Inflammatory macrophage treated with lipopolysaccharide for 4 hours (primary cell): ENCODE measurements around the gene HCFC2.
A peak's percentile ranks its signal among the peaks of the same experiment; 100 is the strongest.

Source experiments
- DNase-seq: peaks from one replicate; pipeline ENCODE4 v3.0.0-alpha.2; 2020

The HCFC2 gene

GRCh38 chr12:104126548-104126947 lies 62.2 kb downstream of the HCFC2 start:
- no peak for DNase-seq

- DNase-seq = no peak
These were observed 66.4 kb downstream of the HCFC2 start for GRCh38 chr12:104130760-104131159.

DNA sequence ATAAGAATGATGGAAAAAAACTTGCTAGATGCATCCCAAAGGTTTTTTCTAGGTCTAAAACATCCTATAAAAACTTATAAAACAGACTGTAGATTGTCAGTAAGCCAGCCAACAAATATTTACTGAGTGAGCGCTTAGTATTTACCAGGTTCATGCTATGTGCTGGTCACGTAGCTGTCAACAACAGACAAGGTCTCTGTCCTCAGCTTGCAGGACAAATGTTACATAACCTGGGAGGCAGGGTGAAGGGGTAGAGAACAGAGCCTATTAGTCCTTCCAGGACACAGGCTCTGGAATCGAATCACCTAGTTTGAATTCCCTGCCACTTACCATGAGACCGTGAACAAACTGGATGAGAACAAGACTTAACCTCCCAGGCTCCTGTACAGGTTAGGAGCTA lies 67.3 kb downstream of the HCFC2 start:
- DNase-seq = no peak

DNA sequence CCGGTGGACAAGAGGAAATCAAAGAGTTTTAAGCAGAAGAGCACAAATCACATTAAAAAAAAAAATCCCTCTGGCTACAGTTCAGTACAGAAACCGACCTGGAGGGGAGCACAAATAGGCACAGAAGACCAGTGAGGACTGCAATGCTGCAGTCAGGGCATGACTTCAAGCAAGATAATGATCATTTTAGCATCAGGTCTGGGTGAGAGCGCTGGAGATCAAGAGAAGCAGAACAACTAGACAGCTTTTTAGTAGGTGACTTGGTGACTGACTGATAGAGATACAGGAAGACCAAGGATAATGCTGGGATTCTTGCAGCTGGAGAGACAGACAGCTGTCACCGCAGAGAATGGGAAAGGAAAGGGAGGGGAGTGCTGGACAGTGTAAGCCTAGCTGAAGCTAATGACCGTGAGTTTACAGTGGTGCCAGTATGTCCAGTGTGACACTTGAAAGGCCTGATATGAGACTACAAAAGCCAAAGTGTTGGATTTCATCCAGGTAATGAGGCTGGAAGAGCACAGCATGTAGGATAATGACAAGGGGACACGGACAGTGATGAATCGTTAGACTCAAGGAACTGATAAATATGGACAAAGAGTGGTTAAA lies 68.1 kb downstream of the HCFC2 start:
- no peak for DNase-seq

DNA sequence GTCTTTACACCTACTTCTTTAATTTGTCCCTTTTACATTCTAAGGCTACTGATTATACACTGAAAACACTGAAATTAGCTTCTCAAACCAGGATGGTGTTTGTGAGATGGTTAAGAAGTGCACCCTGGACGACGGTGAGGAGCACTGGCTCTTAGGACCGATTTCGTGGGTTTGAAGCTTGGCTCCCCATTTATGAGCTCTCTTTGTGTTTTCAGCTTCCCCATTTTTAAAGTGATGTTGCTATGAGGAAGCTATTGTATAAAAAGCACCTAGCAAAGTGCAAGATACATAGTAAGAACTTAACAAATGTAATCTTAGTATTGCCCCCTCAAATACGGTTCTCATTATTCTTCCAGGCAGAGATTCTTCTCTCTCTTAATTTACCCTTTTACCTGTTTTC lies 69.0 kb downstream of the HCFC2 start:
- peak; percentile 10 for DNase-seq

GRCh38 chr12:104133866-104134265 lies 69.5 kb downstream of the HCFC2 start:
- no peak for DNase-seq

DNA sequence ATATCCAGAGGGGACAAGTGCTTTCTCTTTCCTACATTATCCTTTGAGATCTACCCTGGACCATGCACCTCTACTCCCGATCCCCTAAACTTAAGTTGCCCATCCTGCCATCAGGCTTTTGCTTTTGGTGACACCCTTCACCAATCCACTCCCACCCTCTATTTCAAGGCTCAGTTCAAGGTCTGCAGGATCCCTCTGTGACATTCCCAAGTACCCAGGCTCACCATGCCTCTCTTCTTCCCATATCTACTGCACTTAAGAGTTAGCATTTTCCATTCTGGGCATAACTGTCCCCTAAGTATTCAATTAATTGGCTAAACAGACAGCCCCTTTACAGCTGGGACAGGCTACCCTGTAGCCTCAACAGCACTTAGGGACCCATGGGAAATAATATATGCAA lies 70.6 kb downstream of the HCFC2 start:
- DNase-seq = no peak

DNA sequence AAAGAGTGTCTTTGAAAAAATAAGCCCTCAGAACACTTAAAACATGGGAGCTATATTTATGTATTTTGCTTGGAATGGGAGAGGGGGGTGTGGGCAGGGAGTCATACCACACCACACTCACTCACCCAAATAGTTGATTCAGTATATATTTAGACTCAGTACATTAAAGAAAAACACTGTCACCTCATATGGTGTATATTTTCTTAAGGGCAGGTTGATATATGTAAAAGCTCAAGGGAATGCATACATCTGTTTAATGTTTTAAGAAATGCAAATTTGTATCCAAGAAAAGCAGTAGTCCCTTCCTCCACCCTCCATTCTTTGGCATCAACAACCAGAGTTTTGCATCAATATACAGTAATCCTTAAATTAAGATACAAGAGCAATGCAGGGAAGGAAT lies 72.2 kb downstream of the HCFC2 start:
- no peak for DNase-seq

DNA sequence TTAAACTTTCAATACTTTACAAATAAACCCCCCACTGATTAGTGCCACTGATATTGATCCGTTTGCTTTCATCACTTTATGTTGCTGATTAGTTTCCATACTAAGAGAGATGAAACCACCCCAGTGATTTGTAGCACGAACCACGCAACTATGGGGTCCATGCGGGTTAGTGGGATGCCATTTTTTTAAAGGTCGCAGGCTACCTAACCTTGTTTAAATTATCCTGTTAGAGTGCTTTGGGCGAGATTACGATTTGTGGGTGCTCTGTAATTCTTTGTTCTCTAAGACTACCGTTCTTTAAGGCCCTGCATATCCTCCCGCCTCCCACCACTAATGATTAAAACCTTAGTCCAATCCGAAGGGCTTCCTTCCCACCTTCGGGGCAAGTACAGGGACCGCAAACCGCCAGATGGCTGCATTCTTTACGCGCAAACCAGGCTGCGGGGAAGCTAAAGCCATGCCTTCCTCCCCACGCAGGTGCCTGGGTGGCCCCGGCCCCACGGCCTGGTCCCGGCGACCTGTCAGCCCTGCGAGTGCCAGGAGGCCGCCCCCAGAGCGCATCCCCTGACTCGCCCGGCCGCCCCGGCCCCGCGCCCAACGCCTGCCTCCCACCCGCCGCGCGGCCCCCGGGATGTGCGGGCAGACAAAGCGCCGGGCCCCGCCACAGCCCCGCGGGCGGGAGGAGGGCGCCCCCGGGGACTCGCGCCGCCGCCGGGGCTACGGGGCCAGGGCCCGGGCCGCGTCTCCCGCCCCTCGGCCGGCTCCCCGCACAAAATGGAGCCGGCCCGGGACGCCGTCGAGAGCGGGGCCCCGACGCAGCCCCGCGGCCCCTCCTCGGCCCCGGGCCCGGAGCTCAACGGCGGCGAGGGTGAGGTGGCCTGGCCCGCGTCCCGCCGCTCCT lies 72.9 kb downstream of the HCFC2 start:
- DNase-seq = peak; percentile 25

GRCh38 chr12:104137902-104138796 lies 73.8 kb downstream of the HCFC2 start, which contains the start of gene NFYB:
TSS of gene NFYB (minus strand) at chr12:104138210. CDS start at chr12:104135453, 2,757 bp downstream.
- DNase-seq = peak; percentile 97

DNA sequence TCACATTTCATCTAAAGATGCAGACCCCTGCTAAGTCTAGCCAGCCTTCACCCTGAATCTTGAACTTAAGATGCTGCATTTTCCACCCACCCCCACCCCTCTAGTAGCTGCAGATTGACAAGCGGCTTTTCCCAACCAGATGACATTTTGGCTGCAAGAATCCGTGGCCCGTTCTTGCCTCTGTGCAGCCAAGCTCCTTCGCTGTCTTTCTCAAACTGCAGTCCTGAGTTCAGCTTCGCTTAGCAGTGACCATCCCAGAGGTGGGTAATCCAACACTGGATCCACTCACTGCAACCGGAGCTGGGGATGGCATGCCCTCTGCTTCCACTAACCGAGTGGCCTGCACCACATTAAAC lies 74.4 kb downstream of the HCFC2 start:
- no peak for DNase-seq

GRCh38 chr12:104142543-104142942 lies 78.2 kb downstream of the HCFC2 start:
- no peak for DNase-seq

GRCh38 chr12:104143002-104143401 lies 78.7 kb downstream of the HCFC2 start:
- no peak for DNase-seq

- DNase-seq = no peak
These were observed 79.6 kb downstream of the HCFC2 start for GRCh38 chr12:104143918-104144317.

DNA sequence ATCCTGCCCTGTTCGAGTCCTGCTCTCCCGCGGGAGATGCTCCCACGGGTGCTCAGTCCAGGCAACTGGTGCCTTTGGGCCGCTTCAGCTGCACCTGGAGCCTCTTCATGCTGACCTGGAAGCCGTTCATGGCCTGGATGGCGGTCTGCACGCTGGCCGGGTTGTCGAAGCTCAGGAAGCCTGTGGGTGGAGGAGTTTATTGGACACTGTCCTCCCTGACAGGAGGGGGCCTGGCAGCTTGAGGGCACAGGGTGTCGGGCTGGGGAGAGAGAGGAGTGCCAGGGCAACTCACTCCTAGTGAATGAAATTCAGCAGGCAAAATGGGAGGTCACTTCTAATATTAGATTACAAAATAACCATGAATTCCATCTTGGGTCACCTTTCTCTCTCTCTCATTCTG lies 83.0 kb downstream of the HCFC2 start:
- no peak for DNase-seq

GRCh38 chr12:104150416-104150815 lies 86.1 kb downstream of the HCFC2 start:
- DNase-seq = no peak

DNA sequence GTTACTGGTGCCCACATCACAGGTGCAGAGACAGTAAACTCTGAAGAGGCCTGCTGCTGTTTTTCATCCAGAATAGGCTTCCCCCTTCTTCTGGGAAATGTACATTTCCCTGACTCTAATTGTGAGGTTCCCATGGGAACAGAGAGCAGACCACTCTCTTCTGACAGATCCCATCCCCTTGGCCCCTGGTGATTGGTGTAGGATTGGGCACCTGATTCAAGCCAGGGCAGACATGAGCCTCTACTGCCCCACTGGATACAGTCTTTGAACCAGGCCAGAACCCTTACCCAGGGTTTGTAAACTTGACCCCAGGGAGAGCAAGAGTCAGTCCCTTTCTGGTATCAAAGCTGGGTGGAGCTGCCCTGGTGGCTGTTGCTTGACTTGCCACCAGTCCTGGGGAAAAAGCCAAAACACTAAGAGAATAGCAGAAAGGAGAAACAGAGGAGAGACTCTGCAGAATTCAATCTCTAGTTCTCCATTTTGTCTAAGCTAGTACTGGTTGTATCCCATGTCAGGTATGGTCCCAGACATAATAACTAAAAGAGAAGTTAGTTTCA lies 88.4 kb downstream of the HCFC2 start:
- no peak for DNase-seq

- DNase-seq = peak; percentile 27
These were observed 90.0 kb downstream of the HCFC2 start for GRCh38 chr12:104154286-104154685.

- no peak for DNase-seq
These were observed 90.5 kb downstream of the HCFC2 start for GRCh38 chr12:104154806-104155205.
